ENCODE results near the gene PTGIS.
A peak's percentile ranks its signal among the peaks of the same experiment; 100 is the strongest.
"Not testable (repeated sequence)": the region's sequence is repeated elsewhere in the genome, so short reads cannot be mapped to it uniquely, and the experiment has no call there.

The PTGIS gene

DNA sequence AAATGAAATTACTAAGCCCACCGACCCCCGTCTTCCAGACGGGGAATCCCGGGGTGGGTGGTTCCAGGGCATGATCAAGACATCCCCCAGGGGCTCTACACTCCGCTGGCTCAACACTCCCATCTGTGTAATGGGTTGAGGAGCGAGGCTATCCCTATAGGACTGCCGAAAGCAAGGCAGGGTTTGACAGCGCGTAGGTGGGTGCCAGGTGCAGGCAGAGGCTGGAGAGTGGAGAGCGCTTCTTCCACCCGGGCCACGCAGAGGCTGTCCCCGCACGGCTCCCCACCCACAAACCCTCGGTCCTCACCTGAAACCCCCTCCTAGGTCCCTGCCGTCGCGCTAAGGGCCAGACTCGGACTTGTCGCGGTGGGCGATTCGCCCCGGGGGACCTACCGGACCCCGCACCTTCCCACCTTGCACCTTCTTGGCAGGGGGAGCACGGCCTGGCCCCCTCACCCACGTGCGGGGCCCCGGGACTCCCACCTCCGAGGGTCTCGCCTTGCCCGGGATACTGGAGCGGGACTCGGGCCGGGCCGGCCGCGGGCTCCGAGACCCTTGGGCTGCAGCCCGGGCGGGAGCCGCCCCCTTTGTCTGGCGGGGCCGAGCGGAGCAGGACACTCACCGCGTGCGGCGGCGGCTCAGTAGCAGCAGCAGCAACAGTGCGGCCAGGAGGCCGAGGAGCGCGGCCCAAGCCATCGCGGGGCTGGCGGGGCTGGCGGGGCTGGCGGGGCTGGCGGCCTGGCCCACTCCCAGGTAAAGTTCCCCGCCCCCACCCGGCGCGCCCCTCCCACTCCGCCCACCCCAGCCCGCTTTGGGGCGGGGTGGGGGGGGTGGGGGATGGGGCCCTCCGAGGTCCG is at the start of gene PTGIS:
Gene PTGIS (minus strand): TSS at position 717 of the 857 bp plus-strand sequence. CDS start 21 bp downstream, at position 696.
- no peak for DNase-seq

DNA sequence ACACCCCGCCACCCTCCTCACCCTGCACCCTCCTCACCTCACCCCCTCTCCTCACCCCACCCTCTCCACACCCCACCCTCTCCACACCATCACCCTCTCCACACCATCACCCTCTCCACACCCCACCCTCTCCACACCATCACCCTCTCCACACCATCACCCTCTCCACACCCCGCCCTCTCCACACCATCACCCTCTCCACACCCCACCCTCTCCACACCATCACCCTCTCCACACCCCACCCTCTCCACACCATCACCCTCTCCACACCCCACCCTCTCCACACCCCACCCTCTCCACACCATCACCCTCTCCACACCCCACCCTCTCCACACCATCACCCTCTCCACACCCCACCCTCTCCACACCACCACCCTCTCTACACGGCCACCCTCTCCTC is 49.5 kb upstream of the PTGIS start:
- DNase-seq: not testable (repeated sequence)

DNA sequence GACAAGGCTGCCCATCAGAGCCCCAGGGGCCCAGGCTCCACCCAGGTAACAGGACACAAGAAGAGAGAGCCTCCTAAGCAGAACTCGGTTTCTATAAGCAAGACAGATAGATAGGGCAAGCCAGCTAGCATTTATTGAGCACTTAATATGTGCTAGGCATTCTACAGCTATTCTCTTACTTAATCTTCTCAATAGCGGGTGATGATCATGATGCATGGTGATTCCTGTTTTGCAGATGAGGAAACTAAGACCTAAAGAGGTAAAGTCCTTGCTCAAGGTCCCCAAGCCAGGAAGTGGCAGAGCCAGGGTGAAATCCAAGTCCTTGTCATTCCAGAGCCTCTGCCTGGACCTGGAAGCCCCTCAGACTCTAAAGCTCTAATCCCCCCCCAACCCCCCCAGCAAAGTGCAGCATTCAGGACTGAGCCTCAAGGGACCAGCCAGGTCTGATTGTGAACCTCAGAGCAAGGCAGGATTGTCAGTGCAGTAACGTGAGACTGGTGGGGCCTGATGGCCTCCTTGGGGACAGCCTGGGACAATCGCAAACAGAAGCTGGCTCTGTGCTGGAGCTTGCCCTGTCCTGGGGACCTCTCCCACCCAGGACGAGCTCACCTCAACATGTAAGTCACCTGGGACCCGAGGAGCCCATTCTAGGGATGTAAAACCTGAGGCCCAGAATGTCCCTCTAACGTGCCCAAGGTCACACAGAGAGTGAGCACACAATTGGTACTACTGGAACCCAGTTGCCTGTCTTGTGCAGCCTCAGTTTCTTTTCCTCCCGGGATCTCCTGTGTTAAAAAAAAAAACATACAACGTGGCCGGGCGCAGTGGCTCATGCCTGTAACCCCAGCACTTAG is 48.4 kb upstream of the PTGIS start:
- no peak for DNase-seq

DNA sequence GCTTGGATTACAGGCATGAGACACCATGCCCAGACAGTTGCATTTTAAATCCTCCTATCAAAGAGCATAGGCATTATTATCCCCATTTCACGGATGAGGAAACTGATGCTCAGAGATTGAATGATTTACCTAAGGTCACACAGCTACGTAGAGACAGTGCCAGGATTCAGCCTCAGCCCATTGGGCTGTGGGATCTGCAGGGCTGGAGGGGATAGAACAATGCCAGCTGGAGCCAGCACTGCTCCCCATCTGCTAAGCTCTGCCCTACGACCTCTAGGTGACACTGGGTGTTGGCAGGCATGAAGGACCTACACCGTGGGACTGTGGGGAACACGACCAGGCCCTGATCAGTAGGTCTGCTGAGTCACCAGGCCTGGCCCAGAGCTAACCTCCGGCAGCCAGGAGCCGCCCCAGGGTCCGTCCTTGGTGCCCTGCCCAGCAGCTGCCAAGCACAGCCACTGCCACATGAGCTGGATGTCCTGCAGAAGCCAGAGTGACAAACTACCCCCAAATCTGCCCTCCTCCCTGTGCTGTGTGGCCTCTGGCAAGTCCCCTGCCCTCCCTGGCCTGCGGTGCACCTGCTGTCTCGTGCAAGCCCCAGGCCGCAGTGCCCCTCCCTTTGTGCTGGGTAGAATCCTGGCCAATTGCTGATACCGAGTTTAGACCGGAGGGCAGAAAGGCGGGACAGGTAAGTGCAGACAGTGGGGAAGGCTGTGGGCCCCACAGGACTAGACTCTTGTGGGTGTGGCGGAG is 47.6 kb upstream of the PTGIS start:
- DNase-seq: no peak

DNA sequence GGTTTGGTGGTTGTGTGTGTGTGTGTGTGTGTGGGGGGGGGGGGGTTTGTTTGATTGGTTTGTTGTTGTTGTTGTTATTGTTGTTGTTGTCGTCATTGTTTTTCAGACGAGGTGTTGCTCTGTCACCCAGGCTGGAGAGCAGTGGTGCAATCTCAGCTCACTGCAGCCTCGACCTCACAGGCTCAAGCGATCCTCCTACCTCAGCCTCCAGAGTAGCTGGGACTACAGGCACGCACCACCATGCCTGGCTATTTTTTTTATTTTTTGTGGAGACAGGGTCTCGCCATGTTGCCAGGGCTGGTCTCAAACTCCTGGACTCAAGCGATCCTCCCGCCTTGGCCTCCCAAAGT is 47.1 kb upstream of the PTGIS start:
- not testable (repeated sequence) for DNase-seq

DNA sequence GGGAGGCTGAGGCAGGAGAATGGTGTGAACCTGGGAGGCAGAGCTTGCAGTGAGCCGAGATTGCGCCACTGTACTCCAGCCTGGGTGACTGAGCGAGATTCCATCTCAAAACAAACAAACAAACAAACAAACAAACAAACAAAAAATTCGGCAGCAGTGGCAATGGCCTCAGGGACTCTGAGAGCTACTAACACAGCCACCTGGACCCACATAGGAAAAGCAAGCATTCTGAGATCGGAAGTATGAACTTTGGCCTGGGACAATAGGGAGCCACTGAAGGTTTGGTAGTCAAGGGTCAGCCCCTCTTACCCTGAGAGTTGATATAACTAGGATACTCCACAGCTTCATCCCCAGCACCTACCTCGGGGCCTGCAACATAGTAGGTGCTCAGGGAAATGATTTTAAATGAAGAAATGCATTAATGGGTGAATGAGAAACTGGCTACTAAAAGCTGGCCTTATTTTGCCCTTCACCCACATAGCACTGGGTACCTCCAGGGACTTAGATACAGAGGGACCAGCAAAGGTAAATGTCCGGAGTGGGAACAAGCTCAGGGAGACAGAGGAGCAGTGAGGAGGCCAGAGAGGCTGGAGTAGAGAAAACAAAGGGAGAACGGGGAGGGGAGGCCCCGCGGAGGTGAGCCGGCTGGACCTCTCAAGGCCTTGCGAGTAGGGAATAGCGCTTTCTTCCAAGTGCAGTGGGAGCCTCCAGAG is 46.6 kb upstream of the PTGIS start:
- DNase-seq: no peak

DNA sequence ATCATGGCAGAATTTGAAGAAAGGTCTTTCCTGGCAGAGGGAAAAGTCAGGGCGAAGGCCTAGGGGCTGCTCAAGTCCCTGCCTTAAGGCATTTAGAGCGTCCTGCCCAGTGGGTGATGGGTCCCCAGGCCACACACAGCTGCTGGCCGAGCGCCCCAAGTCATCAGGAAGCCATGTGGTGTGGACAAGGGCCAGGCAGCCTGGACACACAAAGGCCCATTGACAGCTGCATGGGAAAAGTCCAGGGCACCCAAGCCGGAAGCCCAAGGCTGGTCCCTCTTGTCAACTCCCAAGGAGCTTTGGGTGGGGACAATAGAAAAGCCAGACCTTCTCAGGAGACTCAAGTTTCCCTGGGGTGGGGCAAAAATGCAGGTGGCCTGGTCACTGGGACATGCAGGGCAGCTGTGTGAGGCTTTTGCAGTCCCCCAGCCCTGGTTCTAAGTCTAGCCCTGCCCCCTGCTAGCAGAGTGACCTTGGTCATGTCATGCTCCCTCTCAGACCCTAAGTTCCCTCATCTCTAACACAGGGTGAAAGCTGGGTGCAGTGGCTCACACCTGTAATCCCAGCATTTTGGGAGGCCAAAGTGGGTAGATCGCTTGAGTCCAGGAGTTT is 44.3 kb upstream of the PTGIS start:
- no peak for DNase-seq

DNA sequence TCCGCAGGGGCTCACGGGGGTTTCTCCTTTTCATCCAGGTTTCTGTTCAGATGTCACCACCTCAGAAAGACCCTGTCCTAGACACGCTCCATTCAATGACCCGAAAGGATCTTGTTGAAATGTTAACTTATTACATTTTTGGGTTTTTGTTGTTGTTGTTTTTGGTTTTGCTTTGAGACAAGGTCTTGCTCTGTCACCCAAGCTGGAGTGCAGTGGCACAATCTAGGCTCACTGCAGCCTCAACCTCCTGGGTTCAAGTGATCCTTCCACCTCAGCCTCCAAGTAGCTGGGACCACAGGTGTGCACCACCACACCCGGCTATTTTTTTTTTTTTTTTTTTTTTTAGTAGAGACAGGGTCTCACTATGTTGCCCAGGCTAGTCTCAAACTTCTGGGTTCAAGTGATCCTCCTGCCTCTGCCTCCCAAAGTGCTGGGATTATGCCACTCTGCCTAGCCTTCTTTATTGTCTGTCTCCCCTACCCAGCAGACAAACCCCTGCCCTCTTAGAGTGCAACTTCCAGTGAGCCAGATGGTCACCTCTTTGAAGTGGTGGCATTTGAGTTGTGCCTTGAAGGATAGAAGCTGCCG is 43.7 kb upstream of the PTGIS start:
- DNase-seq: not testable (repeated sequence)

DNA sequence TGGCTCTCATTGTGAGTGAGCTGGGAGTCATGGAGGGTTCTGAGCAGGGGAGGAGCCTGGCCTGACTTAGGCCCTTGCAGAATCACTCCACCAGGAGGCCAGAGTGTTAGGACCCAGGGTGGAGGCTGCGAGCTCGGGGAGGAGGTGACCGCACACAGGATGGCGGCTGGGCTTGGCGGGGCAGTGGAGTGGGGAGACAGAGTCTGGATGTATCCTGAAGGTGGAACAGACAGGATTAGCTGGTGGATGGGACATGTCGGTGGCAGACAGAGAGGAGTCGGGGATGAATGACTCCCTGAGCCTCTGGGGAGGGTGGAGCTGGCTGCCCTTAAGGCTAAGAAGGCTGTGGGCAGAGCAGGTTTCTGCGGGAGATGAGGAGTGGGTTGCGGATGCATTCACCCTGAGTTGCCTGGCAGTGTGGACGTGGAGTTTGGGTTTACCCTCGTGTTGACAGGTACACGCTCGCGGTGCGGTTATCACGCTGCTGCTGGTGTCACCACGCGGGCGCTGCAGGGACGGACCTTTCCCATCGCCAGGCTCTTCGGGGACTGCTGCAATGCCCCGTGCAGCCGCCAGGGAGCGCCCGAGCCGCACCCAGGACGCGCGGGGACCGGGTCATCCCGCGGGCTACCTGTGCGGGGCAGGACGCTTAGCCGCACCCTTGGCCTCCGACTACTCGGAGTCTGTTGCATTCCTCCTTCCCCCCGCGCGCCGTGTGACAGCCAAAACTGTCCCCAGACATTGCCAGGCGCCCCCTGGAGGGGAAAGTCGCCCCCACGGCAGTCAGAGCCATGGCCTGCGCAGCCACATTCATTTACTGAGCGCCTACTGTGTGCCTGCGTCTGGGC is 43.0 kb upstream of the PTGIS start:
- peak; percentile 24 to 71 (median 51) for DNase-seq

DNA sequence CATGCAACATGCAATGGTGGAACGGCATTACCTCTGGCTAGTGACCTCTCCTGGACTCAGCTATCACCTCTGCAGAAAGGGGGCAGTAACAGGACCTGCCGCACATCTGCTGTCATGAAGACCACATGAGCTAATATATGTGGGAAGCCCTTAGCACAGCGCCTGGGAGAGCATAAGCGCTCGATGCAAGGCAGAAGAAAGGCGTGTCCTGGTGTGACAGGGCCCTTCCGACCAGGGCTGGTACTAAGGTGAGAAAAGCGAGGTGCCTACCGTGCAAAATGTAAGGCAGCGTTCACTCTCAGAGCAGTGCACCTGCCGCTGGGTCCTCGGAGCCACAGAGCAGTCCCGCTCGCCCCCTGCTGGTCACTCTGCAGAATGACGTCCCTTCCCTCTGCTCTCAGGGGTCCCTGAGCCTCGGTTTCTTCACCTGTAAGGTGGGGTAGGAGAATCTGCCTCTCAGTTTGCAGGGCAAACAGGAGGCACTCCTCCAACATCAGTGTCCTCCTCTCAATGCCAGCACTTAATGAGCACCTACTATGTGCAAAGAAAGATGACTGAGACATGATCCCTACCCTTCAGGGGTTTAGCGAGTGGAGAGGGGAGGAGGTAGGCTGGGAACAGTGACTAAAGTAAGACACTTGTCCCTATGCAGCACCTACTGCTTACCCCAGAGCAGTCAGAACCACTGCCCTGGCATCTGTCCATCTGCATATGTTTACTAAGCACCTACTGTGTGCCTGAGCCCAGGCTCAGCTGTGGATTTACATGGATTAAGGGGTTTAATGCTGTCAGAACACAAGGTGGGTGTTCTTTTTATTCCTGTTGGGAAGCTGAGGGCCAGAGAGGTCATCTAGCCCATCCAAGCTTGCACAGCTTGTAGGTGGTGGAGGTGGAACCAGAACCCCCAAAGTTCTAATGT is 41.1 kb upstream of the PTGIS start:
- peak; percentile 37 to 77 (median 47) for DNase-seq

DNA sequence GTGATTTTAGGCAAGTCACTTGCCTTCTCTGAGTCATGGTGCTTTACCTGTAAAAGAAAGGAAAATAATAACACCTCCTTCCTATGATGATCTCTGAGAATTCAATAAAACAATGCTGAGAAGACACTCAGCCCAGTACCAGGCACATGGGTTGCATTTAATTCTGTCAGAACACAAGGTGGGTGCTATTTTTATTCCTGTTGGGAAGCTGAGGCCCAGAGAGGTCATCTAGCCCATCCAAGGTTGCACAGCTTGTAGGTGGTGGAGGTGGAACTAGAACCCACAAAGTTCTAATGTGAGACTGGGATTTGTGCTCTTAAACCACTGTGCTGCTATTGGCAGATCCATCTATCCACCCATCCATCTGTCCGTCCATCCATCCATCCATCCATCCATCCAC is 39.6 kb upstream of the PTGIS start:
- no peak for DNase-seq

DNA sequence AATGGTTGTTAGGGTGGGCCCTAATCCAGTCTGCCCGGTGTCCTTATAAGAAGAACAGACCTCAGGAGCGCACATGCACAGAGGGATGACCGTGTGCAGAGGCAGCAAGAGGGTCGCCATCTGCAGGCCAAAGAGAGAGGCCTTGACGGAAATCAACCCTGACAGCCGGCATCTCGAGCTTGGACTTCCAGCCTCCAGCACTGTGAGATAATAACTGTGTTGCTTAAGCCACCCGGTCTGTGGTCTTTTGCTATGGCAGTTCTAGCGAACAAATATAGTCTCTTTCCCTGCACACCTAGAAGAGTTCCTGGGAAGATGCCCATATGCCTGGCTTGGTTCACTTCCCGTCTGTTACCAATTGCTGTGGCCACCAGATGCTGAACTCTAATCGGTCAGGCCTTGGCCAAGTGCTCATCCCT is 35.3 kb upstream of the PTGIS start:
- no peak for DNase-seq

DNA sequence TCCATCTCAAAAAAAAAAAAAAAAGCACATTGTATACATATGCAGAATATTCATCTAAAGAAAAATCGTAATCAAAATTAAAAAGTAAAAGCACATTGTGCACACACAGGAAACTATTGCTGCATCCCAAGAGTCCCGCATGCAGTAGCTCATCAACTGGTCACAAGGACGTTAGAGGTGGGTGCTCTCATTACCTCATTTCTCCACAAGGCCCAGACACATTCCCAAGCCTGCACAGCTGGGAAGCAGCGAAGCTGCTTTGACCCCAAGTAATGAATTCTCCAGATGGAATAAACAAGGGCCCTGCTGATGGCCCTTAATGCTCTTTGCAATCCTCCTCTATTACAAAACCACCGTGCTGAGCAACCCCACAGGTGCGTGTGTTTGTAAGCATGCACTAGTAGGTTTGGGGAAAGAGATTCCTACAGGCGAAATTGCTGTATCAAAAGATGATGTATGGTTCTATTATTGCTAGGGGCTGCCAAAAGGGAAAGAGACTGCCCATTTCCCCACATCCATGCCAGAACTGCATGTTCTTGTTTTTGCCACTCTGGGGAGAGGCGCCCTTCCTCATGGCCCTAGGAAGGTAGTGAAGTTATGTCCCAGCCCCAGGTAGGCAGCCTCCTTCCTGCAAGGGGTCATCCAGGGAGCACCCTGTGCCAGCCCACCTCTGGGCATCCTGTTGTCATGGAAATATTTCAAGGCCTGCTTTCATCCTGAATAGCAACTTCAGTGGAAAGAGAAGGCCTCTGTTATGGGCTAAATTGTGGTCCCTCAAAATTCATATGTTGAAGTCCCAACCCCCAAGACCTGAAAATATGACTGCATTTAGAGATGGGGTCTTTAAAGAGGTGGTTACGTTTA is 34.6 kb upstream of the PTGIS start:
- DNase-seq: no peak

DNA sequence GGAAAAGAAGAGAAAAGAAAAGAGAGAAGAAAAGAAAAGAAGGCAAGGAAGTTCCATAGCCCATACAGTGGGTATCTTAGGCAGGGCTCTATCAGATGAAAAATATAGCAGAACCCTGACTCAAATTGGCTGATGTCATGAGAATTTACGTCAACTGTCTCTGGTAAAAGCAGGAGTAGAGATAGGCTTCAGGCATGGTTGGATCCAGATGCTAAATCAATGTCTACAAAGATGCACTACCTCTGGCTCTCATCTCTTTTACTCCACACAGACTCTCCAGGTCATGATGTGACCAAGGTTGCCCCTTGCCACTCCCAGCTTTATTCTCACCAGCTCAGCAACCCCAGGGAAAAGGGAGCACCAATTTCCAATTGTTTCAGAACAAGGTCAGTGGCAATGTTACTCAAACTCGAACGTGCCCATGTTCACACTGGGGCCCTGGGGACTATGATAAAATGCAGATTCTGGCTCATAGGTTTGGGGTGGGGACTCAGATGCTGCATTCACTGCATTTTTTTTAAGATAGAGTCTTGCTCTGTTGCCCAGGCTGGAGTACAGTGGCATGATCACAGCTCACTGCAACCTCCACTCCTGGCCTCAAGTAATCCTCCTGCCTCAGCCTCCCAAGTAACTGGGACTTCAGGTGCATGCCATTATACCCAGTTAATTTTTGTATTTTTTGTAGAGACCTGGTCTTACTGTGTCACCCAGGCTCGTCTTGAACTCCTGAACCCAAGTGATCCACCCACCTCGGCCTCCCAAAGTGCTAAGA is 33.4 kb upstream of the PTGIS start:
- DNase-seq: no peak

DNA sequence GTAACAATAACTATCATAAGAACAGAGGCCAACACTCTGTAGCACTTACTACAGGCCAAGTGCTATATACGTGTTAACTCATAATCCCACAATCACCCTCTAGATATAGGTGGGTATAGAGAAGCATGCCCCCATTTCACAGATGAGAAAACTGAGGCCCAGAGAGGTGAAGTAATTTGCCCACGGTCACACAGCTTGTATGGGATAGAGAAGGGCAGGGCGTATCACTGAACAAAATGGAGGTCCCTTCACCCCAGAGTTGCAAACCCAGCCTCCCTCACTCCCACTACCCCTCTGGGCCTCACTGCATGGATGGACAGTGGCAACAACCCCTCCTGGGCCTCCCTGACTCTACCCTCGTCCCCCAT is 31.8 kb upstream of the PTGIS start:
- no peak for DNase-seq

DNA sequence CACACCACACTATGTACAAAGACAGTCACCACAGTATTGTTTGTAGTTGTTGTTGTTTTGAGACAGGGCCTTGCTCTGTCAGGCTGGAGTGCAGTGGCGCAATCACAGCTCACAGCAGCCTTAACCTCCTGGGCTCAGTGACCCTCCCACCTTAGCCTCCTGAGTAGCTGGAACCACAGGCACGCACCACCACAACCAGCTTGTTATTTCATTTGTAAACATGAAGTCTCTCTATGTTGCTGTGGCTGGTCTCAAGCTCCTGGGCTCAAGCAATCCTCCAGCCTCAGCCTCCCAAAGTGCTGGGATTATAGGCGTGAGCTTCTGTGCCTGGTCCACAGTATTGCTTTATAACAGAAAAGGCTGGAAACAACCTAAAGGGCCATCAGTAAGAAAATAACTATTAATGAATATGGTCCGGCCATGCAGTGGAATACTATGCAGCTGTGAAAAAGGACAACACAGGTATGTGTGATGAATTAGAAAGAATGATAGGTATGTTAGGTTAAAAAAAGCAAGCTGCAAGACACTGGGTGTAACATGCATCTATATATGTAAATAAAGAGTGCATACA is 30.0 kb upstream of the PTGIS start:
- DNase-seq: no peak

DNA sequence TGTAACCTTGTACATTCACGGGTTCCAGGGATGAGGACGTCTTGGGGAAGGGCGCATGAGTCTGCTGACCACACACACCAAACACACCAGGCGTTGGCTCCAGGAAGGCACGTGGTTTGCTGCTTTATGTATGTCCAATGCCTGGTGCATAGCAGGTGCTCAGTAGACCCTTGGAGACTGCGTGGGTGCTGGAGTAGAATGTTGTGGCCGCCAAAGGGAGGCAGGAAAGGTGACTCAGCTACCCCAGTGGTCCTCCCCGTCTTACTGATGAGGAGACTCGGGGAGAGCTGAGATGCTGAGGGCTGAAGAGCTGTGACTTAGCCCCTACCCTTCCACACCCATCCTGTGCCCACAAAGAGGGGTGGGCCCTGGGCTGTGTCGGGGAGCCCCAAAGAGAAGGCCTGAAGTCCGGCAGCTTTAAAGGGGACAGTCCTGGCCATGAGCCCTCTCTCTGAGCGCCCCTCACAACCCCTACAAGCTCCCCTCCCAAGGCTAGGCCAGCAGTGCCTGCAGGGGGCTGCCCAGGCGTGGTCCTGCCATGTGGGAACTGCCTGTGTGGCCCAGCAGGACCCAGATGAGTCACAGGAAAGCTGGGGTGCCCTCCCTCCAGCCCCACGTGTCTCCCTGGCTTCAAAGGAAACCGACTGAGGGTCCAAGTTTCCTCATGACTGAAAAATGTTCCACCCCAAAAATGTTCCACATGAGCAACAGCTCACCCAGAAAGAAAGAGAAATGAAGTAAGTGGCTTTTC is 28.0 kb upstream of the PTGIS start:
- no peak for DNase-seq

Measured in stimulated activated naive CD4-positive, alpha-beta T cell (primary cell).